GM12801 (cell line): ENCODE data around the gene RSAD2.

Source experiments
- TF ChIP-seq, protein P1 (sequence below): IDR thresholded peaks from one replicate; pipeline ENCODE4 v1.5.1; 2011; ENCODE audit warnings: control low read depth; ENCODE audit not compliant: insufficient read length; ENCODE audit errors: extremely low read depth

RSAD2 gene

DNA sequence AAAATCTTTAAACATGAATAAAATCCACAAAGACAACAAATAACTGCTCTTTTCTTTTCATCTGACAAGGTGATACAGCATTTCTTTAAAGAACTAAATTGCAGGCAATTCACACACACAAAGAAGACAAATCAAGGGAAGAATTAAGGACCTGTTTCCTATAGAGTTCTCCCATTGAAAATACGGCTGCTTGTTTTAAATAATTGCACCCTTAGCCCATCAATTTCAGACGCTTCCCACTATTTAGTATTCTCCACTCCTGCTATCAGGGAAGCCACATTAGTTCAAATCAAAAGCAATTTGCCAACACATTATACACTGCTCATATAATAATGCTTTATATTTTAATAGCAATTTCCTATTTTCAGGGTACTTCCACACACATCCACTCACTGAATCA lies 23.2 kb upstream of the RSAD2 start:
- TF ChIP-seq, protein P1, sequence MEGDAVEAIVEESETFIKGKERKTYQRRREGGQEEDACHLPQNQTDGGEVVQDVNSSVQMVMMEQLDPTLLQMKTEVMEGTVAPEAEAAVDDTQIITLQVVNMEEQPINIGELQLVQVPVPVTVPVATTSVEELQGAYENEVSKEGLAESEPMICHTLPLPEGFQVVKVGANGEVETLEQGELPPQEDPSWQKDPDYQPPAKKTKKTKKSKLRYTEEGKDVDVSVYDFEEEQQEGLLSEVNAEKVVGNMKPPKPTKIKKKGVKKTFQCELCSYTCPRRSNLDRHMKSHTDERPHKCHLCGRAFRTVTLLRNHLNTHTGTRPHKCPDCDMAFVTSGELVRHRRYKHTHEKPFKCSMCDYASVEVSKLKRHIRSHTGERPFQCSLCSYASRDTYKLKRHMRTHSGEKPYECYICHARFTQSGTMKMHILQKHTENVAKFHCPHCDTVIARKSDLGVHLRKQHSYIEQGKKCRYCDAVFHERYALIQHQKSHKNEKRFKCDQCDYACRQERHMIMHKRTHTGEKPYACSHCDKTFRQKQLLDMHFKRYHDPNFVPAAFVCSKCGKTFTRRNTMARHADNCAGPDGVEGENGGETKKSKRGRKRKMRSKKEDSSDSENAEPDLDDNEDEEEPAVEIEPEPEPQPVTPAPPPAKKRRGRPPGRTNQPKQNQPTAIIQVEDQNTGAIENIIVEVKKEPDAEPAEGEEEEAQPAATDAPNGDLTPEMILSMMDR: no peak

DNA sequence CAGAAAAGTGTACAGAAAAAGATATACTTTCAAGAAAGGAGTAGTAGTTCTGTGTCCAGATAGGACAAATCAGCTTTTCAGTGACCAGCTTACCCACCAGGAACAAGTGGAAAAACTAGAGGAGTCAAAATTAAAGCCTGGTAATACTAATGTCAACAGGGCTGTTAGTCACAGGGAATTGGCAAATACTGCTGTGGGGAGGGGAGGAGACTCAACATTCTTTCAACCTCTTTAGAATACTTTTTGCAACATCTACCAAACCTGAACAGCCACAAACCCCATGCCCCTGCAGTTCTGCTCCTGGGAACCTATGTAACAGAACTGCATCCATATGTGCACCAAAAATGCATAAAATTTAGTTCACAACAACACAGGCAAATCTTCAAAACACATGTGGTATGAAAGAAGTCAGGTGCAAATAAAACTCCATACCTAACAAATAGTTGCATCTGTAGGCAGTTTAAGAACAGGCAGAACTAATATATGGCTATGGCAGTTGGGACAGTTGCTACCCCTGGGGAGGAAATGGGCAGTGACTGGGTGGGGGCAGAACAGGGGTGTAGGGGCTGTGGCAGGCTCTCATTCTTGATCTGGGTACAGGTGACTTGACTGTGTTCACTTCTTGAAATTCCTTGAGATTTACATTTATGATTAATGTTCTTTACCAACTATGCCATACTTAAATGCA lies 21.6 kb upstream of the RSAD2 start:
- TF ChIP-seq, protein P1: no peak

DNA sequence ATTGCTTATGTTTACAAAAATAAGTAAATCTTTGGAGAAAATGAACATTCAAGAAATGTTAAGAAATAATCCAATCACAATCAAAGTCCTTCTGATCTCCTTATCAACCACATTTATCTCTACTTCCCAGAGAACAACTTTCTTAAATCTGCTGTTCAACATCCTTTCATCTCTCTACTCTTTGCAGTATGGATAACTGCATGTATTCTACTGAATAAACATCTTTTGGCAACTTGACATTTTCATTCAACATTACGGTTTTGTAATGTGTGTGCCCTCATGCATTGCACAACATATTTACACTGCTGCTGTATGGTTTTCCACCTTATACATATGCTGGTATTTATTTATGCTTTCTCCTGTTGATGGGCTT lies 21.0 kb upstream of the RSAD2 start:
- TF ChIP-seq, protein P1: no peak

DNA sequence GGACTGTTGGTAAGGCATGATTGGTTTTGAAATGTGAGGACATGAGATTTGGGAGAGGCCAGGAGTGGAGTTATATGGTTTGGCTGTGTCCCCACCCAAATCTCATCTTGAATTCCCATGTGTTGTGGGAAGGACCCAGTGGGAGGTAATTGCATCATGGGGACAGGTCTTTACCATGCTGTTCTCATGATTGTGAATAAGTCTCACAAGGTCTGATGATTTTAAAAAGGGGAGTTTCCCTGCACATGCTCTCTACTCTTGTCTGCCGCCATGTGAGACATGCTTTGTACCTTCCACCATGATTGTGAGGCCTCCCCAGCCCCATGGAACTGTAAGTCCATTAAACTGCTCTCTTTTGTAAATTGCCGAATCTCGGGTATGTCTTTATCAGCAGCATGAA lies 17.3 kb upstream of the RSAD2 start:
- TF ChIP-seq, protein P1: no peak

DNA sequence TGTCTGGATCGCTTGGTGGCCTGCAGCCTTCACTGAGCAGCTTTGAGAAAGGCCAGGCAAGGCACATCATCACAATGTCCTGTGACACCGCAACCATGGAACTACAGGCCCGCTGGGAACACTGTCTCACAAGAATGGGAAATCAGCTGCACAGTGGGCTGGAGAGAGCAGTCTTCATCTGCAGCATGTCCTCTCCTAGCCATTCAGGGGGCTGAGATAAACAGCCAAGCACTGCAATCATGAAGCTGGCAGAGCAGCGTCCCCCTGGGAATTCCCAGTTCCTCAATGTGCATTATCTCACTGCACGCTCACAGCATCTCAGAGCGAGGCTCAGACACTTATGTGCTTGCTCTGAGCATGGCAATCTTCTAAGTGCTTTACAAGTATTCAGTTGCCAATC lies 13.8 kb upstream of the RSAD2 start:
- TF ChIP-seq, protein P1: no peak

DNA sequence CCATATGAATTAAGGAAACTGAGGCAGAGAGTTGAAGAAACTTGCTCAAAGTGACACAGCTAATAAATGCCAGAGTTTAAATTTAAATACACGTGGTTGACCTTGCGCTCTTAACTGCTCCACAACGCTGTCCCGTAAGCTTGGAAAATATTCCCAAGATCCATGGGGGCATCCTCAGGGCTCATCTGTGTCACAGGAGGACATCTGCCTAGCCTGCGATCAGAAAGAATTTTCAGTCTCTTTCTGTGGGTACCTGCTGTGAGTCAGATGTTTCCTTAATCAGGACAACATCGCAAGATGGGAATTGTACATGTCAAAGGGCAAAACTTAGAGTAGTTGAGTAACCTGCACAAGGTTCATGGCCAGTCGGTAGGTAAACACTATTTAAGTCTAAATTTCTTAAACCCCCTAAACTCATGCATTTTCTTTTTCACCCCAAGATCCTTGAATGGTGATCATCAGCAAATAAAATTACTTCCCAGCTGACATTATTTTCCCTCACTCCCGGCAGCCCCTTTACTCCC lies 13.3 kb upstream of the RSAD2 start:
- TF ChIP-seq, protein P1: no peak

DNA sequence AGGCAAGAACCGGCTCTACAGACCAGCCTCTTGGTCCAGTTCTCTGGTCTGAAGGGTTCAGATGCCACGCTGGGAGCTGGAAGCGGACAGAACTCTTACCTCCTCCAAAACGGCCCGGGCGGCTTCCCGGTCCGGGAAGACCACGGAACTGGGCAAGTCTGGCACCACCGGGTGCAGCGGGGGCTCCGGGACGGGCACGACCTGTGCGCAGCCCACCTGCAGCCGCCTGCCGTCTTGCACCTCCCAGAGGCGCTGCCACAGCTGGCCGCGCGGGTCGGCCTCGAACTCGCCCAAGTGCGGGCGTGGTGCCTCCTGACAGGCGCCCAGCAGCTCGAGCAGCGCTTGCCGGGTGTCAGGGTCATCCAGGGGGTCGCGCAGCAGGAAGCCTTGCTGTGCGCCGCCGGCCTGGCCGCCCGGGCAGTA lies 12.6 kb upstream of the RSAD2 start:
- TF ChIP-seq, protein P1: no peak
